RWPE2 (cell line): Measurements from ENCODE around the gene GPR146.

ENCODE experiments used
- ATAC-seq: fragments of 200-7000 bp; cut with Tn5 transposase; 3 replicates; pipeline ENCODE4 v1.9.1; 2021; ENCODE audit warnings: low read depth
- DNase-seq: peaks from one replicate; pipeline ENCODE4 v3.0.0-alpha.2; 2020; ENCODE audit warnings: low spot score
- H3K27ac ChIP-seq: fragments of 450-650 bp; 2 replicates; pipeline ENCODE4 v1.5.1; 2017; ENCODE audit warnings: mild to moderate bottlenecking; ENCODE audit not compliant: poor library complexity, severe bottlenecking
- H3K27me3 ChIP-seq: fragments of 250-450 bp; sonication (Bioruptor Pico); 2 replicates; pipeline ENCODE4 v1.5.1; 2021; ENCODE audit warnings: mild to moderate bottlenecking, moderate library complexity; ENCODE audit not compliant: insufficient read depth, poor library complexity, severe bottlenecking
- H3K36me3 ChIP-seq: fragments of 250-450 bp; sonication (Bioruptor Pico); 2 replicates; pipeline ENCODE4 v1.5.1; 2020; ENCODE audit warnings: low read depth, mild to moderate bottlenecking, moderate library complexity
- H3K4me1 ChIP-seq: fragments of 250-450 bp; sonication (Bioruptor Pico); 2 replicates; pipeline ENCODE4 v1.5.1; 2021; ENCODE audit warnings: mild to moderate bottlenecking, moderate library complexity; ENCODE audit not compliant: insufficient read depth, poor library complexity, severe bottlenecking
- H3K4me3 ChIP-seq: fragments of 250-450 bp; sonication (Bioruptor Pico); 2 replicates; pipeline ENCODE4 v1.5.1; 2021; ENCODE audit warnings: mild to moderate bottlenecking, moderate library complexity; ENCODE audit not compliant: severe bottlenecking
- H3K9me3 ChIP-seq: fragments of 250-450 bp; sonication (Bioruptor Pico); 2 replicates; pipeline ENCODE4 v1.5.1; 2021; ENCODE audit warnings: mild to moderate bottlenecking, moderate library complexity; ENCODE audit not compliant: severe bottlenecking
- TF ChIP-seq, protein P1 (sequence below): fragments of 450-650 bp; IDR thresholded peaks from one replicate; pipeline ENCODE4 v1.5.1; 2017; ENCODE audit warnings: mild to moderate bottlenecking, moderate library complexity; ENCODE audit not compliant: poor library complexity, severe bottlenecking

The GPR146 gene

DNA sequence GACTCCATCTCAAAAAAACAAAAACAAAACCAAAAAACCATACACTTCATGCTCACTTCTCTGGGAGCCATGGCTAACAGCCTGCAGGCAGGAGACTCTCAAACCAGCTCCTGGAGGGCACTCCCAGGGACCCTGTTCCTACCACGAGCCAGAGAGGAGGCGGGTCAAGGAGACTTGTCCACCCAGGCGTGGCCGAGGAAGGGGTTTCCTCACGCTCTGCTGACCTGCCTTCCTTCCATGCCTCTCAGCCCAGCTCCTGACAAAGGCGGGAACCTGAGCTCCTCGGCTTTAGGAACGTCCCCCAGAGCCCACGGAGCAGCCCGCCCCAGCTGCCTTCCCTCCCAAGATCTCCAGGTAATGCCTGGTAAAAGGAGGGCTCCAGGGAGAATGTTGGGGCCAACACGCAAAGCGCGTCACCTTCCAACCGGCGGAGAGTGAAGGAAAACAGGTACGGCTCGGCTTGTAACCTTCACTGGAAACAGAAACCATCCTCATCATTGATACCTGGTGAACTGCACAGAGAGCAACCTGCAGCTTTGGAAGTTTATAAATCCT is 9.5 kb downstream of the GPR146 start:
- H3K27ac ChIP-seq = no peak overlapping the region
- no peak overlapping the region for H3K4me3 ChIP-seq
- DNase-seq (no peak), ATAC-seq (no peak)
- TF ChIP-seq, protein P1, sequence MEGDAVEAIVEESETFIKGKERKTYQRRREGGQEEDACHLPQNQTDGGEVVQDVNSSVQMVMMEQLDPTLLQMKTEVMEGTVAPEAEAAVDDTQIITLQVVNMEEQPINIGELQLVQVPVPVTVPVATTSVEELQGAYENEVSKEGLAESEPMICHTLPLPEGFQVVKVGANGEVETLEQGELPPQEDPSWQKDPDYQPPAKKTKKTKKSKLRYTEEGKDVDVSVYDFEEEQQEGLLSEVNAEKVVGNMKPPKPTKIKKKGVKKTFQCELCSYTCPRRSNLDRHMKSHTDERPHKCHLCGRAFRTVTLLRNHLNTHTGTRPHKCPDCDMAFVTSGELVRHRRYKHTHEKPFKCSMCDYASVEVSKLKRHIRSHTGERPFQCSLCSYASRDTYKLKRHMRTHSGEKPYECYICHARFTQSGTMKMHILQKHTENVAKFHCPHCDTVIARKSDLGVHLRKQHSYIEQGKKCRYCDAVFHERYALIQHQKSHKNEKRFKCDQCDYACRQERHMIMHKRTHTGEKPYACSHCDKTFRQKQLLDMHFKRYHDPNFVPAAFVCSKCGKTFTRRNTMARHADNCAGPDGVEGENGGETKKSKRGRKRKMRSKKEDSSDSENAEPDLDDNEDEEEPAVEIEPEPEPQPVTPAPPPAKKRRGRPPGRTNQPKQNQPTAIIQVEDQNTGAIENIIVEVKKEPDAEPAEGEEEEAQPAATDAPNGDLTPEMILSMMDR = no peak
- no peaks in the 10 kb centered on the region for H3K9me3 ChIP-seq
- H3K4me1 ChIP-seq = no peaks in the 10 kb centered on the region
- H3K36me3 ChIP-seq = no peaks in the 10 kb centered on the region
- H3K27me3 ChIP-seq = no peaks in the 10 kb centered on the region

DNA sequence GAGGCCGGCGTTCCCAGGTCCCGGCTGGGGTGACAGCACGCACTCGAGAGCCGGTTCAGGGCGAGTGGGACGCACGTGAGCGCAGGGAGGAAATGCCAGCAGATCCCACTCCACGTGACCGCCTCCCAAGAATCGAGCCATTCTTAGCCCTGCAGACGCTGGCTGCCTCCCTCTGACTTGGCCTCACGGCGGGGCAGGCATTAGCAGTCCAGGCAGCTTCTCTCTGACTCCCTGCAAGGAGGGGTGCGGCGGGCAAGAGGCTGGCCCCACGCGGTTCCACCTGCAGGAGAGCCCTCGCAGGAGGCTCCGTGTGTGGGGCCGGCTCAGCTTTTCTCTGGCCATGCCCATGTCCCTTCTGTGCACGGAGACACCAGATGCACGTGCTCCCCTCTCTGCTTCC is 10.1 kb downstream of the GPR146 start:
- H3K4me1 ChIP-seq = no peaks in the 10 kb centered on the region
- H3K36me3 ChIP-seq = no peaks in the 10 kb centered on the region
- ATAC-seq (no peak), DNase-seq (no peak)
- H3K27me3 ChIP-seq = no peaks in the 10 kb centered on the region
- no peak overlapping the region for H3K4me3 ChIP-seq
- no peaks in the 10 kb centered on the region for H3K9me3 ChIP-seq
- TF ChIP-seq, protein P1 = no peak
- no peak overlapping the region for H3K27ac ChIP-seq

DNA sequence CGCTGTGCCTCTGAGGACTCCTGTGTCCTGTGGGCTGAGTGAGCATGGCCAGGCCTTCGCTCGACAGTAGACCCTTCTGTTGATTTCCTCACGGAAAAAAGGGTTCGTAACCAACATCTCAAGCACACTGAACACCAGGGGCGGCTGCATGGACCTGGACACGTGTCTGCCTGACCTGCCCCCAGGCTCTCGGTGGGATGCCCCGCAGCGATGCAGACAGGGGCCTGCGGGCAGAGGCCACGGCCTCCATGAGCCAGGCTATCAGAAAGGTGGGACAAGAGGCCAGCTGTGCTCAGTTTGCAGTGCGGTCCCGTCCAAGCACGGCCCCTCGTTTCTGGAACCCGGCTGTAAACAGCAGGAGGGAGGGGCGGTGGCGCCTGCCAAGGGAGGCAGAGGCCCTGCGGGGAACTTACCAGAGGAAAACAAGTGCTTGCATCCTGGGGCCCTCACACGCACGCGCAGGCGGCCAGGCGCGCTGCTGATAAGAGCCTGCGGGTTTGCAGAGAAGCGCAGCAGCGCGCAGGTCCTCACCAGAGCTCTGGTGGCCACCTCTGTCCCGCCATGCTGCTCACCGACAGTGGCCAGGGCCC is 10.6 kb downstream of the GPR146 start:
- no peak for ATAC-seq
- Histone ChIP-seq H3K4me3 (no peak overlapping the region), H3K9me3 (no peaks in the 10 kb centered on the region)

DNA sequence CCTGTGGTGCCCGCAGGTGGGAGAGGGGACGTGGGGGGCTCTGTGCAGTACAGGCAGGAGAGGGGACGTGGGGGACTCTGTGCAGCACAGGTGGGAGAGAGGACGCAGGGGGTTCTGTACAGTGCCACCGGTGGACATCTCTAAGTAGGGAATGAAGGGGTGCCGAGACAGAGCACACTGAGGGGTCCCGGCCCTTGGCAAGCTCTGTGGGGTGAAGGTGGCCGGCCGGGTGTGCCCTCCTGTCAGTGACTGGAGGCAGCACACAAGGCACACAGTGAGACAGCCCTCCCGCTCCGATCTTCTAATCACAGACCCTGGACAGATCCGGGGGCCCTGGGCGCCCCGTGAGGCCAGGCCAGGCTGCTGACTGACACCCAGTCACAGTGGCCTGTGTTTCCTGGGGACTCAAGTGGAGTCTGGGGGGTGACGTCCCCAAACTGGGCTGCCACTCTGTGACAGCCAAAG is 11.2 kb downstream of the GPR146 start:
- Histone ChIP-seq H3K9me3 (no peaks in the 10 kb centered on the region), H3K27ac (no peak overlapping the region), H3K36me3 (no peaks in the 10 kb centered on the region), H3K4me1 (no peaks in the 10 kb centered on the region), H3K4me3 (no peak overlapping the region), H3K27me3 (no peaks in the 10 kb centered on the region)
- TF ChIP-seq, protein P1 = no peak
- no peak for DNase-seq
- no peak for ATAC-seq

More for the DNA sequence above, 10.6 kb downstream of the GPR146 start:
- H3K27me3 ChIP-seq = no peaks in the 10 kb centered on the region
- H3K27ac ChIP-seq = no peak overlapping the region
- DNase-seq = no peak
- H3K36me3 ChIP-seq = no peaks in the 10 kb centered on the region
- TF ChIP-seq, protein P1 = no peak
- no peaks in the 10 kb centered on the region for H3K4me1 ChIP-seq
